Osteocyte (in vitro differentiated cells): ENCODE data around the gene FAM177B. TPM values are rescaled to one million over a fixed set of nuclear protein-coding genes. Genes with fewer than 3 reads are reported as not detected.
"Not testable (repeated sequence)": the region's sequence is repeated elsewhere in the genome, so short reads cannot be mapped to it uniquely, and the experiment has no call there.

Experiments used
- DNase-seq: peaks from one replicate; pipeline ENCODE4 v3.0.0; 2021; ENCODE audit warnings: mixed read lengths; ENCODE audit not compliant: unreplicated experiment; ENCODE audit errors: extremely low spot score
- H3K27ac Mint-ChIP-seq: one replicate; pipeline ENCODE4 v1.8.0; 2021; ENCODE audit warnings: mild to moderate bottlenecking, mixed read lengths; ENCODE audit not compliant: unreplicated experiment
- H3K27me3 Mint-ChIP-seq: one replicate; pipeline ENCODE4 v1.8.0; 2021; ENCODE audit warnings: mixed read lengths; ENCODE audit not compliant: unreplicated experiment
- H3K36me3 Mint-ChIP-seq: one replicate; pipeline ENCODE4 v1.8.0; 2021; ENCODE audit warnings: mixed read lengths; ENCODE audit not compliant: unreplicated experiment
- H3K4me1 Mint-ChIP-seq: one replicate; pipeline ENCODE4 v1.8.0; 2021; ENCODE audit warnings: mixed read lengths; ENCODE audit not compliant: unreplicated experiment
- H3K4me3 Mint-ChIP-seq: one replicate; pipeline ENCODE4 v1.8.0; 2021; ENCODE audit warnings: mild to moderate bottlenecking, moderate library complexity, mixed read lengths; ENCODE audit not compliant: unreplicated experiment
- H3K9me3 Mint-ChIP-seq: one replicate; pipeline ENCODE4 v1.8.0; 2021; ENCODE audit warnings: mixed read lengths; ENCODE audit not compliant: unreplicated experiment
- total RNA-seq: library from RNA; stranded (reverse); gene quantifications from 2 replicates; pipeline ENCODE4 v1.2.1, GENCODE V29; 2021
- TF ChIP-seq, protein P1 (sequence below): fragments of 200-600 bp; sonication (generic); IDR thresholded peaks from 2 replicates; pipeline ENCODE4 v1.5.0; 2021; ENCODE audit warnings: antibody characterized with exemption, mild to moderate bottlenecking, moderate library complexity

FAM177B gene
- total RNA-seq, 1 donor from 2014 or later: not detected

DNA sequence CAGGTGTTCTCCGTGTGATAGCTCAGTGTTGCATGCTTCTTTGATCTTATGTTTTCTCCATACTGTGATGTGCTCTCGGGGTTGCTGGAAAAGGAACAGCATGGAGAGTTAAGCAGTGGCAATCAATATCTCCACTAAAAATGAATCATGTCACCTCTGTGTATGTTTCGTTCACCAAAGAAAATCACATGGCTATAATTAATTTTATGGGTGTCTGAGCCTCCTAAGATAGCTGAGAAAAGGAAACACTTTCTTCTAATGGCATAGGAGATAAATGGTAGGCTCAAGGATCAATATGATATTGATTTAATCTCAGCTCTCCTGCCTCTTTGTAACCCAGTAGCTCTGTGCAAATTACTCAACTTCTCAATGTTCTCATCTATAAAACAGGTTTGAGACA, 14.3 kb downstream of the FAM177B start:
- TF ChIP-seq, protein P1, sequence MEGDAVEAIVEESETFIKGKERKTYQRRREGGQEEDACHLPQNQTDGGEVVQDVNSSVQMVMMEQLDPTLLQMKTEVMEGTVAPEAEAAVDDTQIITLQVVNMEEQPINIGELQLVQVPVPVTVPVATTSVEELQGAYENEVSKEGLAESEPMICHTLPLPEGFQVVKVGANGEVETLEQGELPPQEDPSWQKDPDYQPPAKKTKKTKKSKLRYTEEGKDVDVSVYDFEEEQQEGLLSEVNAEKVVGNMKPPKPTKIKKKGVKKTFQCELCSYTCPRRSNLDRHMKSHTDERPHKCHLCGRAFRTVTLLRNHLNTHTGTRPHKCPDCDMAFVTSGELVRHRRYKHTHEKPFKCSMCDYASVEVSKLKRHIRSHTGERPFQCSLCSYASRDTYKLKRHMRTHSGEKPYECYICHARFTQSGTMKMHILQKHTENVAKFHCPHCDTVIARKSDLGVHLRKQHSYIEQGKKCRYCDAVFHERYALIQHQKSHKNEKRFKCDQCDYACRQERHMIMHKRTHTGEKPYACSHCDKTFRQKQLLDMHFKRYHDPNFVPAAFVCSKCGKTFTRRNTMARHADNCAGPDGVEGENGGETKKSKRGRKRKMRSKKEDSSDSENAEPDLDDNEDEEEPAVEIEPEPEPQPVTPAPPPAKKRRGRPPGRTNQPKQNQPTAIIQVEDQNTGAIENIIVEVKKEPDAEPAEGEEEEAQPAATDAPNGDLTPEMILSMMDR: no peak
- Mint-ChIP-seq H3K27ac (no peak overlapping the region), H3K4me1 (peaks cover 4% of the 10 kb centered on the region), H3K9me3 (no peaks in the 10 kb centered on the region), H3K36me3 (no peaks in the 10 kb centered on the region), H3K4me3 (no peak overlapping the region), H3K27me3 (peaks cover 23% of the 10 kb centered on the region)
- DNase-seq: no peak

DNA sequence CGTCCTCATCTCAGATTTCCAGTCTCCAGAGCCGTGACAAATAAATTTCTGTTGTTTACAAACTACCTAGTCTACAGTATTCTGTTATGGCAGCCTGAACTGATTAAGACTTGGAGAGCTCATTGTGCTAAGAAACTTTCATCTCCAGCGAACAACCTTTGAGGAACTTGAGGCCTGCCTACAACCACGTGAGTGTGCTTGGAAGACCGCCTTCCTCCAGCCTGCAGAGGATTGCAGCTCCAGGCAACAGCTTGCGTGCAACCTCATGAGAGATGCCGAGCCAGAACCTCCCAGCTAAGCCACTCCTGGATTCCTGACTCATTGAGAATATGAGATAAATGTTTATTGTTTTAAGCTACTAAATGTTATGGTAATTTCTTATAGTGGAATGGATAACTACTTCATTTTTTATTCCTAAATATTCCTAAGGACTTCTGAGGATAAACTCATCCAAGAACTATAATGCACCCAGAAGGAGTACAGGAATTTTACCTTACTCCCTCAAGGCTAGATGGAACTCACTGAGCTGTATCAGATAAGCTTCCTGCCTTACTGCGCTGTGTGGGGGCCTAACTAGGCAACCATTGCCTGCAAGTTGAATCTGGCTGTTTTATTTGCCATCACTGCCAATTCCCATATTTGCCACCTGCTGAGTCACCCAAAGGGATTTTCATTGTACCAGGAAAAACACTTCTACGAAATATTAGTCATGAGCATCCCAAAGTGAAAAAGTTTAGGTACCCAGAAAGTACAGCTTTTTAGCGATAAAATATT, 17.6 kb downstream of the FAM177B start:
- no peak for DNase-seq
- H3K4me3 Mint-ChIP-seq: no peak overlapping the region
- H3K36me3 Mint-ChIP-seq: no peaks in the 10 kb centered on the region
- peaks cover 11% of the 10 kb centered on the region for H3K27me3 Mint-ChIP-seq
- H3K9me3 Mint-ChIP-seq: no peaks in the 10 kb centered on the region
- H3K4me1 Mint-ChIP-seq: peaks cover 4% of the 10 kb centered on the region
- TF ChIP-seq, protein P1: no peak
- H3K27ac Mint-ChIP-seq: peak overlapping the region; percentile 29

DNA sequence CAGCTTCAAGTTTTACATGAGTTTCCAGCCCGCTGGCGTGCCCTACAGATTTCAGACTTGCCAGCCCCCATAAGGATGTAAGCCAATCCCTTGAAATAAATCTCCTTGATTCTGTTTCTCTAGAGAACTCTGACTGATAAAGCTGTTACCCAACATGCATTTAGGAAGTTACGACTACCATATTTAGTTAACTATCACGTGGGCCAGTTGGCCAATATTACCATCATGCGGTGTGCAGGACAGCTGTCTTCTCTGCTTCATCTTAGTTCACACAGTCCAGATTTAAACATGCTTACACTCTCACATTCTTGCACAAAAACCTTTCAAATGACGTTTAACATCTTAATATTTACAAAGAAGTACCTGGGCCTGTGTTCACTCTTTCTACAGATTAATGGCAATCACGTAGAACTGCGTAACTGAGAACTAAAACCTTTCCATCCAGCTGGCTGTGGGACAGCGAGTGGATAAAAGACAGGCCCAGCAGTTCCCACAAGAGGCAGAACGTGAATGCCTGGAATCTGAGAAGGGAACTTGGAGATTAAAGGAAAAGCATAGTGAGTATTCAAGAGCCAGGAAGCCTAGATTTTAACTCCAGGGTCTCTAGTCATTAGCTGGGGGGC, 20.8 kb downstream of the FAM177B start:
- Mint-ChIP-seq H3K4me1 (peaks cover 4% of the 10 kb centered on the region), H3K27ac (no peak overlapping the region)
- no peak for DNase-seq

DNA sequence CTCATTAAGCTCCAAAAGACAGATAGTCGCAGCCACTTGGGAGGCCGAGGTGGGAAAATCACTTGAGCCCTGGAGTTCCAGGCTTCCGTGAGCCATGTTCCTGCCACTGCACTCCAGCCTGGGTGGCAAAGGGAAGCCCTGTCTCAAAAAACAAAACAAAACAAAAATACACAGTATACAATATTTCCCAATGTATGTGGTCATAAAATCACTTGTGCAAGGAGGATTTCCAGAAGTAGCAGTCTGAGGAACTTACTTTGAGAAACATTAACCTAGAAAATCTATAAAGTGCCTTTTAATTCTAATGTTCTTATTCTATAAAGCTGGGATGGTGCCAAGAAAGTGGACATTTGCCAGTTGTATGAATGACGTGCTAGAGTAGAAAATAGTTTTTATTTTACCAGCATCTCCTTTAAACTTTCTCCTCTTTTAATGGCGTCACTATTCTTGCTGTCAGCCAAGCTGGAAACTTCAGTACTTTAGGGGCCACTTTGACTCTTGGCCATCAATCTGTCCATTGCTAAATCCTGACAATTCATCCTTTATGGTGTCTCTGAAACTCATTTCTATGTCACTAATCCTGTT, 22.5 kb downstream of the FAM177B start:
- Mint-ChIP-seq H3K36me3 (no peaks in the 10 kb centered on the region), H3K4me3 (no peak overlapping the region), H3K4me1 (peaks cover under 1% of the 10 kb centered on the region), H3K27ac (no peak overlapping the region), H3K9me3 (no peaks in the 10 kb centered on the region), H3K27me3 (peaks cover 25% of the 10 kb centered on the region)
- no peak for DNase-seq
- TF ChIP-seq, protein P1: no peak

More for the DNA sequence above, 20.8 kb downstream of the FAM177B start:
- TF ChIP-seq, protein P1: no peak
- Mint-ChIP-seq H3K9me3 (no peaks in the 10 kb centered on the region), H3K27me3 (peaks cover 19% of the 10 kb centered on the region), H3K4me3 (no peak overlapping the region), H3K36me3 (no peaks in the 10 kb centered on the region)

DNA sequence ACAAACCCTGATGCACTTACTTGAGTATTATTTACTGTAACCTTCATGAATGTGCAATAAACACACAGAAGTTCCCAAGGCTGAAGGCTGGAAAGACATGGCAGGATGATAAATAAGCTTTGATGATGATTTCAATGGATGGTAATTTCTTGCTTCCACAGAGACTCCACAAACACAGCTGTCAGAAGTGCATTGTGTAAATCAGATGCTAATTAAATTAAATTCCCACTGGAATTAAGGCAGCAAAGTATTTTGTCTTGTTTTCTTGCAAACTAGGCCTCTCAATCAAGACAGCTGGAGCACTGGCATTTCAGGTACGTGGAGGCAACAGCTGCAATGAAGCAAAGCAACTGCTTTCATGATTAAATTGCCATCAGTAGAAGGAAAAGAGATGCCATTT, 24.1 kb downstream of the FAM177B start:
- Mint-ChIP-seq H3K27me3 (peaks cover 21% of the 10 kb centered on the region), H3K27ac (no peak overlapping the region), H3K4me1 (no peaks in the 10 kb centered on the region), H3K9me3 (no peaks in the 10 kb centered on the region), H3K36me3 (no peaks in the 10 kb centered on the region), H3K4me3 (no peak overlapping the region)
- TF ChIP-seq, protein P1: no peak
- DNase-seq: no peak

DNA sequence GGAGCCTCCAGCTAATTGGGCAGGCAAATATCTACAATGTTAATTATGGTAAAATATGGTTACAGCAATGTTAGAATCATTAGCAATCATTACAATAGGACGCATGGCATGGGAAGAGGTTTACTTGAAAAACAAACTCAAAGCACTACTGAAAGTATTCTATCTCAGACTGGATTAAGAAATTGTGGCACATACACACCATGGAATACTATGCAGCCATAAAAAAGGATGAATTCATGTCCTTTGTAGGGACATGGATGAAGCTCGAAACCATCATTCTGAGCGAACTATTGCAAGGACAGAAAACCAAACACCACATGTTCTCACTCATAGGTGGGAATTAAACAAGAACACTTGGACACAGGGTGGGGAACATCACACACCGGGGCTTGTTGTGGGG, 25.2 kb downstream of the FAM177B start:
- not testable (repeated sequence) for H3K27ac Mint-ChIP-seq, H3K9me3 Mint-ChIP-seq, H3K4me3 Mint-ChIP-seq, DNase-seq, H3K4me1 Mint-ChIP-seq, H3K36me3 Mint-ChIP-seq
- peaks cover 17% of the 10 kb centered on the region for H3K27me3 Mint-ChIP-seq
